ENCODE results near the gene VANGL2.
A peak's percentile ranks its signal among the peaks of the same experiment; 100 is the strongest.

Gene VANGL2

DNA sequence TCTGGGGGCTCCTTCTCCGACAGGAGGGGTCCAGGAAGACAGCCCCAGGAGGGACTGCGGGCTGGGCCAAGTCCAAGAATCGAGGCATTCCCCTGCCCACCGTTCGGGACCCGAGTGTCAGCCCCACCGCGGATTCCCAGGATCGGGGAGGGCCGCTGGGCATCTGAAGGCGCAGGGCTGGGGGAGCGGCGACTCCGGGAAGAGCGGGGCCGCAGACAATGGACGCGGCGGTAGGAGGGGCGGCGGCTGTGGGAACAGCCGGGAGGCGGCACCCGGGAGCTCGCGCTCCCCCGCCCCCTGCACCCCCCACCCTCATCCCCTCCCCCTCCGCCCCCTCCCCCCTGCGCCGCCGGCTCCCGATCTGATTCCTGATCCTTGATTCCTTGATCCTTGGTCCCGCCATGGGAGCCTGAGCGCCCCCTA, at the start of gene VANGL2:
Gene VANGL2, plus strand, starts transcription at position 342 of the 423 bp plus-strand sequence. CDS start 15,274 bp downstream, outside the sequence.
- peak; percentile 54 for DNase-seq

DNA sequence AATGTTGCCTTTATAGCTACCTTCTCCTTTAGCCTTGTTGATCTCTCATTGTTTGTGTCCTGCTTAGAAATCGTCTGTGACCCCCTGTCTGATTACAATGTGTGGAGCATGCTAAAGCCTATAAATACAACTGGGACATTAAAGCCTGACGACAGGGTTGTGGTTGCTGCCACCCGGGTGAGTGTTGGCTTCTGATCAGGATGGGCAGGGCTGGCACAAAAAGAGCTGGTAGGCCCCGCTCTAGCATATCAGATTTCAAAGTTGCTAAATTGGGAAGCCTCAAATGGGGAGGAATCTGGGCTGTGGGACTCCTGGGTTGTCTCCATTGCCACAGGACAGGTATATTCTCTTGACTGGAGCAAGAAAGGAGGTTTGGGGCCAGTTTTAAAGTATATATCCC, 48.7 kb upstream of the VANGL2 start:
- no peak for DNase-seq

GRCh38 chr1:160352555-160352954, 47.8 kb upstream of the VANGL2 start:
- DNase-seq = no peak

DNA sequence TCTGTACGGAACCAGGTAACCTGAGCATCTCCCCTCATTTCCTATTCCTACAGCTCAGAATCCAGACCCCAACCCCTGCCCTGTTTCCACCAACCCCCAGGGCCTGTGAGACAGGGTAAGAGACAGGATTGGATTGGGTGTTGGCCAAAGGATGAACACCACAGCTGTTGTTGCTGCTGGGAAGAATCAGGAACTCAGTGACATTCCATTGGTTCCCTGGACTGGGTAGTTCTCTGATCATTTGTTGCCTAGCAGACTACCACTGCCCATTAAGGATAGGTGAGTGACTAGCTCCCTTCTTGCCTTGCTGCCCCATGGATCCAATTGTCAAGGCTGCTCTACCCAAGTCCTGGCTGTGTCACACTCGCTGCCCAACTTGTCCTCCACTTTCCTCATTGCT, 47.1 kb upstream of the VANGL2 start:
- DNase-seq = no peak

DNA sequence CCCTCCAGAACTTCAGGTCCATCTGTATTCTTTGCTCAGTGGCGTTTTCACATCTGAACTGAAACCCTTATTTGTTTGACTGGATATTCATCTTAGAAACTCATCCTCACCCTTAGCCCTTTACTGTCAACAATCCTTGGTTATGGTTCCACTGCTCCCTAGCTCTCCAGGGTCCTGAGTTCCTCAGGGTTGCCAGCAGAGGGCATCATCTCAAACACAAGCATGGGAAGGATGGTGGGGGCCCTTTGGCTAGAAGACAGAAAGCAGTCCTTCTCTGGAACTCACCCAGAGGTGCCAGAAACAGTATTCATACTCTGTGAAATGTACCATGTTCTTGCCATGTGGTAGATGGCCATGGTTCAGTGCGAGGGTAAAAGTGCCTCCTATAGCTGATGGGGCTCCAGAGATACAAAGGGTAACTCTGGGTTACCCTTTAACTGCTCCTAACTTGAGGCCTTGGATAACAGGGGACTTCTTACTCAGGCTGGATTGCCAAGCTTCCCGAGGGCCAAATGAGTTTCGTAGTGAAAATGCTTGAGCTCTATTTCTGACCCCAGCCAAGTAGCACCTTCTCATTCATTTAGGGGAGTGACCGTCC, 45.9 kb upstream of the VANGL2 start:
- no peak for DNase-seq

DNA sequence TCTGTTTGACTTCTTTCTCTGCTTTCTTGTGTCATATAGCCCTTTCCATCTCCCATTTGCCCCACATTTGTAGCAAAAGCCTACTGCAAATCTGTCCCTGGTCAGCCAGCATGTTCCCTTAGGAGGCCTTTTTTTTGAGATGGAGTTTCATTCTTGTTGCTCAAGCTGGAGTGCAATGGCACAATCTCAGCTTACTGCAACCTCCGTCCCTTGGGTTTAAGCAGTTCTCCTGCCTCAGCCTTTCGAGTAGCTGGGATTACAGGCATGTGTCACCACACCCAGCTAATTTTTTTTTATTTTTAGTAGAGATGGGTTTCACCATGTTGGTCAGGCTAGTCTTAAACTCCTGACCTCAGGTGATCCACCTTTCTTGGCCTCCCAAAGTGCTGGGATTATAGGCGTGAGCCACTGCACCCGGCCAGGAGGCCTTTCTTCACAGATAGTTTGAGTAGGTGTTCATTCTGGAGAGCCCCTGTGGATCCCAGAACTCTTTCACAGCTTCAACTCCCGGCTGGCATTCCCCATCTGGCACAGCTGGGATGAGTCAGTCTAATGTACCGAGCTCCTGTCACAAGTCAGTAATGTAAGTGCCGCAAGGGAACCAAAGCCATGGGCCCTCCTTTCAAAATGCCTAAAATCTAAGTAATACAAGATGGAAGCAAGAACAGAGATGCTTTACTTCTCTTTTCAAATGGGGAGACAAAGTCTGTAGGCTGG, 42.9 kb upstream of the VANGL2 start:
- no peak for DNase-seq

DNA sequence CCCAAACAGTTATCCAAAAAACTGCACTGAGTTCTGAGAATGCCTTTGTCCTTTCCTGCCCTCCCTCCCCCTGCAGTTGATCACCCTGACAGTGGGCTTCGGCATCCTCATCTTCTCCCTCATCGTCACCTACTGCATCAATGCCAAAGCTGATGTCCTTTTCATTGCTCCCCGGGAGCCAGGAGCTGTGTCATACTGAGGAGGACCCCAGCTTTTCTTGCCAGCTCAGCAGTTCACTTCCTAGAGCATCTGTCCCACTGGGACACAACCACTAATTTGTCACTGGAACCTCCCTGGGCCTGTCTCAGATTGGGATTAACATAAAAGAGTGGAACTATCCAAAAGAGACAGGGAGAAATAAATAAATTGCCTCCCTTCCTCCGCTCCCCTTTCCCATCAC, 42.3 kb upstream of the VANGL2 start:
- DNase-seq = no peak

DNA sequence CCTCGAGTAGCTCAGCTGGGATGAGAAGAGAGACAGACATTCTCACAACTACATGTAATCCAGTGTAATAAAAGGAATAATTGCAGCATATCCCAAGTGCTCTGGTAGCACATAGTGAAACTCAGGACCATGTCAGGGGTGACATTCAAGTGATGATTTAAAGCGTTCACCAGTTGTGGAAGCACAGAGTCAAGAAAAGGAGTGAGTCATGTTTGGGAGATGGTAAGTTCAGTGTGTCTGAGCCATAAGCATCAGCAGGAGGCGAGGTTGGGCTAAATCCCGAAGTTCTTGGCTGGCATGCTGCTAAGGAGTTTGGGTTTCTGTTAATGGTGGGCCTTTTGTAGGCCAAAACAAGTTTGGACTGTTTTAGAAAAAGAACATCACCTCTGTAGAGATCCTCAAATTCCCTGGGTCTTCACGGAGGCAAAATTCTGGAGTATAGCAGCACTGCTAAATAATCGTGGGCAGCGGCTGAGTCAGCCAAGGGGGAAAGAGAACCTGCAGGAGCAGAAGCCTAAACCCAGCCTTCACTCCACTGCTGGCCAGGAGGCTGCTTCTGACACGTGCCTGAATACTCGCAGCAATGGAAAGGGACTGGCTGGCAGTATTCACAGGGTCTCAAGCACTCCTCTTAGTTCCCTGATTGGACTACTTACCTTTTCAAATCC, 40.7 kb upstream of the VANGL2 start:
- DNase-seq = no peak

GRCh38 chr1:160360227-160360695, 40.1 kb upstream of the VANGL2 start:
- DNase-seq = no peak

- DNase-seq = no peak
Measured at GRCh38 chr1:160361199-160361598, 39.2 kb upstream of the VANGL2 start.

DNA sequence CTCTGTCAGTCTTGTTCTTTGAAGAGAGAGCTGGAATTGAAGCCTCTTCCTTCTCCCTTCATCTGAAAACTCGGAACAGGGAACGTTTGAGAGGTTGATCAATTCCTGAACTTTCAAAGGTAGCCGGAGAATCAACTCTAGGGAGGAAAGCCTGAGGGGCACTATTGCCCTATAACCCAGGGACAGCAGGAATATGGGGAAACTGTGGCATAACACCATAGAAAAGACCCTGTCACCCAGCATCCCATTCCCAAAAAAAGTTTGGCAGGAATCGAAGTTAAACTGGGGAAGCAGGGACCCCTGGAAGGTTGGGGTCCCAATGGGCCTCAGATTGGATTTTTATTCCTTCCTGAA, 38.6 kb upstream of the VANGL2 start:
- no peak for DNase-seq

DNA sequence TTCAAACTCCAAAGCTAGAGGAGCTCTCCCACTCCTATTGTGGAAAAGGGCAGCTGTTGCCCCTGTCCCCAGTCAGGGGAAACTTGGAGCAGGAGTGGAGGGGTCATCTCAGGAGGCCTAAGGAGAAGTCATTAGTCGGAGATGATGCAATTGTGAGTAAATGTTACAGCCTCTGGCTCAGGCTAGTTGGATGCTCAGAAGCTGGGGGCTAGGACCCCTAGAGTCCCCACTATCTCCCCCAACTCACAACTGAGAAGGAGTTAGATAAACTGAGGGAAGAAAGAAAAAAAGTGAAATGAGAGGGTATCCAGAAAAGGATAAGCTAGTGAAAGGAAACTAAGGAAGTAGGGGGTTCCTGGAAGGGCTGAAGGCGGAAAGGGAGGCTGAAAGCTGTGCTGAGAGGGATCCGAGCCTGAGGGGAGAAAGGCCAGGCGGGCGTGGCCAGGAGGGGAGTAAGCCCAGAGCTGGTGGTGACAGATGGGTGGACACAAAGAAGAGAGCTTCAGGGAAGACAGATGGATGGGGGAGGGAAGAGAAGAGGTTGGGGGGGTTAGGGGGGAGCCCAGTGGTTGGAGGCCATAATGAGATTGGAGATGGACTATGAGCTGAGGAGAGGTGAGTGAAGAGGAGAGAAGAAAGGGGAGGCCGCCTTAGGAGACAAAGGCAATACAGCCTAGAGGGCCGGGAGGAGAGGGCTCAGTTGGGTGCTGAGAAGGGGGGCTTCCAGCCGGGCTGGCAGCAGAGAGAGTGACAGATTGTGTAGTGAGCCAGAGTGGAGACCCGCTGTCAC, 38.0 kb upstream of the VANGL2 start:
- no peak for DNase-seq

DNA sequence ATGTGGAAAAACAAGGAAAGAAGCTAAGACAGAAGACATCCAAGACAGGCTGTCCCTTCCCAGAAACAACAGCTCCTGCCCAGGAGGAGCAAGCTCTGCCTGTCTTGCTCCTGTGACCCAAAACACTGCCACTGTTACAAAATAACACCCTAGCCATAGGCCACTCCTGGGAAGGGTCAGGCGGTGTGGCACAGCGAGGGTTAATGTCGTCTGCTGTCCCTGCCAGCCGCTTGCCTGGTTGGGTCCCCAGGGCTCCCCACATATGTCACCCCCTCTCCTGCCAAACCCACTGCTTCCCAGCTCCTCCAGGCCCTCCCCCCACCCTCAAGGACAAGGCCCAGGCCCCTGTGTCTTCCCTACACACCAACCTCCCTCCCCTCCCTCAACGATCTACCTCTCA, 37.4 kb upstream of the VANGL2 start:
- no peak for DNase-seq

DNA sequence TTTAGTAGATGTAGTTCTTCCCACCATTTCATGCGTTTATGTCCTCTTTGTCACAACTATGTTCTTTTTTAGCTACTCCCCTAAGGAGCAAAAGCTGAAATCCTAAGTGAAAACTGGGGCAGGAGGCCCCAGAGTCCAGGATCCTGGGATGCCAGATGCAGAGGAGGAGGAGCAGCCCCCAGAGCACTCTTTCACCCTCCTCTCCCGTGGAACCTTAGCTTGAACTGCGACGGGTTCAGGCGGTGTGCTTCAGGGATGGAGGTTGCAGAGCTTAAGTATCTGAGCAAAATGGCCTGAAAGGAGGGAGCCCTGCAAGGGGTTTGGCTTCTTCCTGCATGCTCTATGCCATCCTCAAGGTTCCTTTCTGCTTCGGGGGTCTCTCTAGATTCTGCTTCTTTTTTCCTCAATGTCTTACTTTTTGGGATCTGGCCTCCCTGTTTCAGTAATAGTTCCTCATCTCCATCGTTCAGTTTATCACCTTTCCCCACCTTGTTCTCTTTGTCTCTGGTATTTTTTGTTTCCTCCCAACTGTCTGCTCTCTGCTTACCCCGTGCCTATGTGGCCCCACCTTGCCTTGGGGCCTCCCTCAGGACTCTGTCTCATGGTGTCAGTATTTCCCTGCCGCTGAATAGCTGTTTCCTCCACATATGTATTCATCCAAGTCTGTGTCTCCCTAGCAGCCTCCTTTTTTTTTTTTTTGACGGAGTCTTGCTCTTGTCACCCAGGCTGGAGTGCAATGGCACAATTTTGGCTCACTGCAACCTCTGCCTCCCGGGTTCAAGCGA, 36.2 kb upstream of the VANGL2 start:
- DNase-seq = no peak

DNA sequence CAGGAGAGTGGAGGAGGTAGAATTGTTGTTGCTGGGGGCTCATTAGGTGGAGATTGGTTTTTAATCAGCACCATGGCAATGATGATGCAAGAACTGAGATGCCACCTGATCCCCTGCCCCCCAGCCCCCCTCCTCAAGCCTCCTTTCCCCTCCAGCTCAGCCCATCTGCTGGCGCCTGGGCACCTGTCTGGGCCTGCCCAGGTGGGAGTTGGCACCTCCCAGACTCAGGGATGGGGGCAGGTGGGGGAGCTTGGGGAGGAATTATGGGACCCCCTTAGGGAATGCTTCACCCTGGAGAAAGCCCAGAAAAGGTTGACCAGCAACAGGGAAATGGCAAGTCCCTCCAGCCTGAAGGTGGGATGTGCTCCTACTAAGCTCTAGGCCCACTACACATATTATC, 35.0 kb upstream of the VANGL2 start:
- no peak for DNase-seq

DNA sequence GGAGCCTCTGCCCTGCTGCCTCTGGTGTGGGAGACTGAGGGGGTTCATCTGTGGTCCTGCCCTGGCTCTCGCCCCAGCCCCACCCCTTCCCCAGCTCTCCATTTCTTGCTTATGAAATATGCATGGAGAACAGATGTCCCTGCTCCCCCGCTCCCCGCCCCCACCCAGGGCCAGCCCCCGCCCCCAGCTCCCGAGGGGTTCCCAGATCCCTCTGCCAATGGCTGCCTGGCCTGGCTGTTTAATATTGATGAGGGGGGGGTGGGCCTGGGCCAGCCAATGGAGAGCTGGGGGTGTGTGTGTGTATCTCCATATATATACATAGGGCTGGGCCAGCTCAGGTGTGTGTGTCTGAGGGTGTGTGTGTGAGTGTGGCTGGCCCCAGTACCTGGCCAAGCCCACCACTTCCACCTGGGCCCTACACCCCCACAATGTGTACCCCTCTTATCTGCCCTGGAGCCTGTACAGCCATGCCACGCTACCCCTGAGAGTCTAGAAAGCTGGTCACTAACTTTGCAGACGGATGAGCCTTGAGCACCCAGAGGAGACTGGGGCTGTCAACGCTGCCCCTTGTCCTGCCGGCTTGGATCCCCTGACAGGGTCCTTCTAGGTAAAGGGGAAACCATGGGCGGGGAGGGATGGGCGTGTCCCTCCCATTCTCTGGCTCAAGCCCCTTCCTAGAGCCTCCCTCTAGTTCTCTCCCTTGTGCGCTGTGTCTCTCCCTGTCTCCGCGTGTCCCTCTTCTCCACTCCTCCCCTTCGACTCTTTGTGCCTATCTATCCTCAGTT, 33.4 kb upstream of the VANGL2 start, which contains the start of gene NHLH1:
Gene NHLH1, plus strand, starts transcription at position 341 of the 785 bp plus-strand sequence. CDS start 3,661 bp downstream, outside the sequence.
- no peak for DNase-seq

DNA sequence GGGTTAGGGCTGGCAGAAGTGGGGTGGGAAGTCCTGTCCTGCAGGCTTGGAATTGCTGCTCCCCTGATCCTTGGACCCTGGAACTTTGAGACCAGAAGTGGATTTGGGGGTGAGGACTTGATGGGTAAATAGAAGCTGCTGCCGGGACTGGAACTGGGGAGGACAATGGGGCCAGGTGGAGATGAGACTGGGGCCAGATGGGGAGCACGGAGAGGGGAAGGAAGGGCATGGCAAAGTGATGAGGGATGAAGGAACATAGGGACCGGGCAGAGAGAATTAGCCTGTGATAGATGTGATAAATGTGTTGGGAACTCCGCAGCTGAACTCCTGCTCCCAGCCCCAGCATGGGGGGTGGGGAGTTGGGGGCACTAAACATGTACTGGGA, 32.9 kb upstream of the VANGL2 start:
- DNase-seq = no peak

GRCh38 chr1:160367934-160368923, 32.1 kb upstream of the VANGL2 start:
- no peak for DNase-seq

- no peak for DNase-seq
Measured at GRCh38 chr1:160369087-160369486, 31.3 kb upstream of the VANGL2 start.

Measured in DMS79 treated with DMSO at 0.1 percent for 48 hours (cell line).